Measurements from ENCODE around the gene TSHB.

DNA sequence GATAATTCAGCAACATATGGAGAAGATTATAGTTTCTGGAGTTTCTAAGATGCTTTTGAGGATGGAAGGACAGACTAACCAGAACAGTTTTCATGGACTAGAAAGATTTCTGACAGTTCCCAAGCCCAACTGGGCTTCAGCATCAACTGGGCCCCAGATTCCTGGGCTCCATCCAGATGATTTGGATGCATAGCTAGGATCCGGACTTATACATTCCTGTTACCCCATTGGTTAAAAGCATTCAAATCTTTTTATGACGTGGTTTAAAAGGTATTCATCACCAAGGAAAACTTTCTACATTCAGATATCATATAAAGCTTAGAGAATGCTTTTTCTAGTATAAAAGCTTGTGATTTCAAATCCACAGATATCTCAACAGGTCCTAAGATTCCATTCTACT, 29.7 kb downstream of the TSHB start:
- TF ChIP-seq, protein P1, sequence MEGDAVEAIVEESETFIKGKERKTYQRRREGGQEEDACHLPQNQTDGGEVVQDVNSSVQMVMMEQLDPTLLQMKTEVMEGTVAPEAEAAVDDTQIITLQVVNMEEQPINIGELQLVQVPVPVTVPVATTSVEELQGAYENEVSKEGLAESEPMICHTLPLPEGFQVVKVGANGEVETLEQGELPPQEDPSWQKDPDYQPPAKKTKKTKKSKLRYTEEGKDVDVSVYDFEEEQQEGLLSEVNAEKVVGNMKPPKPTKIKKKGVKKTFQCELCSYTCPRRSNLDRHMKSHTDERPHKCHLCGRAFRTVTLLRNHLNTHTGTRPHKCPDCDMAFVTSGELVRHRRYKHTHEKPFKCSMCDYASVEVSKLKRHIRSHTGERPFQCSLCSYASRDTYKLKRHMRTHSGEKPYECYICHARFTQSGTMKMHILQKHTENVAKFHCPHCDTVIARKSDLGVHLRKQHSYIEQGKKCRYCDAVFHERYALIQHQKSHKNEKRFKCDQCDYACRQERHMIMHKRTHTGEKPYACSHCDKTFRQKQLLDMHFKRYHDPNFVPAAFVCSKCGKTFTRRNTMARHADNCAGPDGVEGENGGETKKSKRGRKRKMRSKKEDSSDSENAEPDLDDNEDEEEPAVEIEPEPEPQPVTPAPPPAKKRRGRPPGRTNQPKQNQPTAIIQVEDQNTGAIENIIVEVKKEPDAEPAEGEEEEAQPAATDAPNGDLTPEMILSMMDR (IDR thresholded peaks at IDR 0.05) = no peak
- no peak for TF ChIP-seq ZFX (IDR thresholded peaks at IDR 0.05; ENCODE audit: borderline replicate concordance)

All from 22Rv1 (cell line).